ENCODE results near the gene SORCS2.

- TF ChIP-seq EZH2 (IDR thresholded peaks at IDR 0.05; ENCODE audit: insufficient read depth, poor library complexity, severe bottlenecking): no peak
- no peak for TF ChIP-seq EZH2phosphoT487 (IDR thresholded peaks at IDR 0.05; ENCODE audit: insufficient read depth, low read depth)
Measured at GRCh38 chr4:7167706-7168105, 24.6 kb upstream of the SORCS2 start.

All from GM23248 (cell line).